ENCODE results near the gene RXRA. TPM values are rescaled to one million over a fixed set of nuclear protein-coding genes. Genes with fewer than 3 reads are reported as not detected.

The RXRA gene
- polyA plus RNA-seq, 1 experiment, result 12.0 TPM

DNA sequence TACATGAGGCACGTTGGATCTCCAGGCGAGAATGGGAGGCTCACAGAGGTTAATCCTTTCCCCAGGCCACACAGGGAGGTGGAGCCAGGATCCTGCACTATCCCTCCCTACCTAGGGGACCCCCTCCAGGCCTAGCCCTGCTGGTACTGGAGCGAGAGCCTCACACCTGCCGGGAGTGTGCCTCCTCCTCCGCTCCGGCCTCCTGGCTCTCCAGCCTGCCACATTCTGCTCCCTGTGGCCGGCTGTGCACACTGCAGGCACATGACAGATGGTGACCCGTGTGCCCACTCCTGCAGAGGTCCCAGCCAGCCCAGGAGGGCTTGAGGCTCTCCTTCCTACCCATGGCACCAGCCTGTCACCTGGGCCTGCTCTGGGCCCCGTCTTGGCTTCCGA lies 93.4 kb downstream of the RXRA start:
- Histone ChIP-seq H3K4me3 (ENCODE audit: low read depth, low read length) (no peak overlapping the region), H3K36me3 (ENCODE audit: control insufficient read depth, insufficient read depth, low read length) (peaks cover 27% of the 10 kb centered on the region), H3K27me3 (ENCODE audit: control insufficient read depth, insufficient read depth, low read length) (no peaks in the 10 kb centered on the region)
- ChIA-PET POLR2A (no interaction called here), CTCF (no interaction called here)
- TF ChIP-seq CTCF (IDR thresholded peaks at IDR 0.05; ENCODE audit: insufficient read depth, low read depth, low read length), result peak; percentile 39
- DNase-seq (ENCODE audit: low read depth), result no peak

DNA sequence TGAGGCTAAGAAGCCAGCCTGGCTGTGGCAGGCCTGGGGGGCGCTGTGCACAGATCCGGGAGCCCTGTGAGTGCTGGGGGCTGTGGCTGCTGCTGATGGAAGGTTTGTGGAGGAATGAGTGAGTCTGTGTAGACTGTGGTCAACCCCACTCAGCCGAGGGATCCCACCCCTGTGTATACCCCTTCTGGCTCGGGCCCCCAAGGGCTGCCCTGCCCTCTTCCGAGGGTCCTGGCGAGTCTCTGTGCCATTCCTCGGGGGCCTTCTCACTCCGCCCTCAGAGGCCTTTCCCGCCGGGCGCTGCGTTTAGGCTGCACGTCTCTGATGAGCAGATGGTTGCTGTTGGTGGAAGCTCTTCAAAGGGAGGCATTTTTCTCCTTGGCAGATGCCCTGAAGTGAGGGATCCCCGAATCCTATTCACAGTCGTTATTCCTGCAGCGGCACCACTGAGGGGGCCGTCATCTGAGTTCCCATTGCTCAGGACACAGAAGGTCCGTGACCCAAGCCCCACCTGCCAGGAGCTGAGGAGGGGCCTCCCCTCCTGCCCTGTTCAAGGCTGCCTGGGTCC lies 94.1 kb downstream of the RXRA start:
- CTCF ChIA-PET, result interaction anchor here (1.0 to 1.5 kb wide), 2 partner anchors 9 to 250 kb away, joined by 3 read pairs; no protein-coding TSS in a partner anchor
- Histone ChIP-seq H3K36me3 (ENCODE audit: control insufficient read depth, insufficient read depth, low read length) (peaks cover 29% of the 10 kb centered on the region), H3K27me3 (ENCODE audit: control insufficient read depth, insufficient read depth, low read length) (no peaks in the 10 kb centered on the region), H3K4me3 (ENCODE audit: low read depth, low read length) (no peak overlapping the region)
- DNase-seq (ENCODE audit: low read depth), result no peak
- POLR2A ChIA-PET, result no interaction called here
- no peak for TF ChIP-seq CTCF (IDR thresholded peaks at IDR 0.05; ENCODE audit: insufficient read depth, low read depth, low read length)

- Histone ChIP-seq H3K27me3 (ENCODE audit: control insufficient read depth, insufficient read depth, low read length) (no peaks in the 10 kb centered on the region), H3K4me3 (ENCODE audit: low read depth, low read length) (no peak overlapping the region), H3K36me3 (ENCODE audit: control insufficient read depth, insufficient read depth, low read length) (peaks cover 29% of the 10 kb centered on the region)
- DNase-seq (ENCODE audit: low read depth), result no peak
- ChIA-PET POLR2A (no interaction called here), CTCF (interaction anchor here (1.0 to 1.5 kb wide), 2 partner anchors 8 to 251 kb away, joined by 3 read pairs; no protein-coding TSS in a partner anchor)
- no peak for TF ChIP-seq CTCF (IDR thresholded peaks at IDR 0.05; ENCODE audit: insufficient read depth, low read depth, low read length)
These were observed 94.7 kb downstream of the RXRA start for GRCh38 chr9:134420974-134421432.

DNA sequence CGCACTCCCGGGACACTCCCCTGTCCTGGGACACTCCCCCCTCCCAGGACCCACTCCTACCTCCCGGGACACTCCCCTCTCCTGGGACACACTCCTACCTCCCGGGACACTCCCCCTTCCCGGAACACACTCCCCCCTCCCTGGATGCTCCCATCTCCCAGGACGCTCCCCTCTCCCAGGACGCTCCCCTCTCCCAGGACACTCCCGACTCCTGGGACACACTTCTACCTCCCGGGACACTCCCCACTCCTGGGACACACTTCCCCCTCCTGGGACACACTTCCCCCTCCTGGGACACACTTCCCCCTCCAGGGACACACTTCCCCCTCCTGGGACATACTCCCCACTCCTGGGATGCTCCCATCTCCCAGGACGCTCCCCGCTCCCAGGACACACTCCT lies 95.6 kb downstream of the RXRA start:
- DNase-seq (ENCODE audit: low read depth), result no peak
- H3K27me3 ChIP-seq (ENCODE audit: control insufficient read depth, insufficient read depth, low read length), result no peaks in the 10 kb centered on the region
- H3K36me3 ChIP-seq (ENCODE audit: control insufficient read depth, insufficient read depth, low read length), result peaks cover 29% of the 10 kb centered on the region
- no peak for TF ChIP-seq CTCF (IDR thresholded peaks at IDR 0.05; ENCODE audit: insufficient read depth, low read depth, low read length)
- ChIA-PET CTCF (interaction anchor here (1.5 kb wide), 1 partner anchor 251 kb away, joined by 3 read pairs; no protein-coding TSS in a partner anchor), POLR2A (no interaction called here)
- no peak overlapping the region for H3K4me3 ChIP-seq (ENCODE audit: low read depth, low read length)

GRCh38 chr9:134422301-134423090 lies 96.2 kb downstream of the RXRA start:
- ChIA-PET POLR2A (no interaction called here), CTCF (no interaction called here)
- H3K36me3 ChIP-seq (ENCODE audit: control insufficient read depth, insufficient read depth, low read length), result peaks cover 26% of the 10 kb centered on the region
- no peak for DNase-seq (ENCODE audit: low read depth)
- TF ChIP-seq CTCF (IDR thresholded peaks at IDR 0.05; ENCODE audit: insufficient read depth, low read depth, low read length), result no peak
- no peak overlapping the region for H3K4me3 ChIP-seq (ENCODE audit: low read depth, low read length)
- no peaks in the 10 kb centered on the region for H3K27me3 ChIP-seq (ENCODE audit: control insufficient read depth, insufficient read depth, low read length)
